IPS DF 19.7 (cell line): ENCODE data around the gene MSANTD3.
"Not testable (repeated sequence)": the region's sequence is repeated elsewhere in the genome, so short reads cannot be mapped to it uniquely, and the experiment has no call there.

ENCODE experiments used
- DNase-seq: peaks from one replicate; pipeline ENCODE4 v3.0.0-alpha.2; 2013; ENCODE audit warnings: low read depth, low spot score

The MSANTD3 gene, protein sequence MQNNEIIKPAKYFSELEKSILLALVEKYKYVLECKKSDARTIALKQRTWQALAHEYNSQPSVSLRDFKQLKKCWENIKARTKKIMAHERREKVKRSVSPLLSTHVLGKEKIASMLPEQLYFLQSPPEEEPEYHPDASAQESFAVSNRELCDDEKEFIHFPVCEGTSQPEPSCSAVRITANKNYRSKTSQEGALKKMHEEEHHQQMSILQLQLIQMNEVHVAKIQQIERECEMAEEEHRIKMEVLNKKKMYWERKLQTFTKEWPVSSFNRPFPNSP

GRCh38 chr9:100426530-100427365 is at the start of gene MSANTD3:
MSANTD3 (plus strand) TSS chr9:100427143; CDS start chr9:100441939, 14,796 bp downstream.
- DNase-seq = no peak

- no peak for DNase-seq
Measured at GRCh38 chr9:100379862-100380261, 47.1 kb upstream of the MSANTD3 start.

DNA sequence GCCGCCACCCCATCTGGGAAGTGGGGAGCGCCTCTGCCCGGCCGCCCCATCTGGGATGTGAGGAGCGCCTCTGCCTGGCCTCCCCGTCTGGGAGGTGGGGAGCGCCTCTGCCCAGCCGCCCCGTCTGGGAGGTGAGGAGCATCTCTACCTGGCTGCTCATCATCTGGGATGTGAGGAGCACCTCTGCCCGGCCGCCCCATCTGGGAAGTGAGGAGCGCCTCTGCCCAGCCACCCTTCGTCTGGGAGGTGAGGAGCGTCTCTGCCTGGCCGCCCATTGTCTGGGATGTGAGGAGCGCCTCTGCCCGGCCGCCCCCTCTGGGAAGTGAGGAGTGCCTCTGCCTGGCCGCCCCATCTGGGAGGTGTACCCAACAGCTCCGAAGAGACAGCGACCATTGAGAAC is 34.0 kb upstream of the MSANTD3 start:
- not testable (repeated sequence) for DNase-seq

DNA sequence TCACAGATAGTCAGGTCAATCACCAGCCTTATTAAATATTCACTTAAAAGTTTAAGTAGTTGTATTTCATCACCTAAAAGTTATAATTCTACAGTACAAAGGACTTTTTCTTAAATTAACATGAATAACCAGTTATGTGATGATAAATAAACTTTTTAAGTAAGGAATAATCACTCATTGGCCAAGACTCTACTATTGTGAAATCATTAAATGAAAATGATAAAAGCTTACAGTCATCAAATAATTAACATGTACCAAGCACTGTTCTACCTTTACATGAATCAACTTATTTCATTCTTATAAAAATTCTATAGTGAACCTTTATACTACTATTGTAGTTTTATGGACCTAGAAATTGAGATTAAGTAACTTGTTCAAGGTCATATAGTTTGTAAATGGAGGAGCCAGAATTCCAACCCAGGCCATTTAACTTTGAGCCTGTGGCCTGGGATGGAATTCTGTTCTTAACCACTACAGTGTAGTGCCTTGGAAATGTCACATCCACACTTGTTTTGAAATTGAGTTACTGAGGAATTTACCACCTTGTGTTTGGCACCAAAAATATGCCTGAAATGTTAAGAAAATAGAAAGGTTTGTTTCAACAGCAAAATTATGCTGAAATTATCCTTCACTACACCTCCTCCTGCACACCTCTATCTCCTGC is 32.8 kb upstream of the MSANTD3 start:
- DNase-seq = no peak

- no peak for DNase-seq
Measured at GRCh38 chr9:100394816-100395215, 32.1 kb upstream of the MSANTD3 start.

DNA sequence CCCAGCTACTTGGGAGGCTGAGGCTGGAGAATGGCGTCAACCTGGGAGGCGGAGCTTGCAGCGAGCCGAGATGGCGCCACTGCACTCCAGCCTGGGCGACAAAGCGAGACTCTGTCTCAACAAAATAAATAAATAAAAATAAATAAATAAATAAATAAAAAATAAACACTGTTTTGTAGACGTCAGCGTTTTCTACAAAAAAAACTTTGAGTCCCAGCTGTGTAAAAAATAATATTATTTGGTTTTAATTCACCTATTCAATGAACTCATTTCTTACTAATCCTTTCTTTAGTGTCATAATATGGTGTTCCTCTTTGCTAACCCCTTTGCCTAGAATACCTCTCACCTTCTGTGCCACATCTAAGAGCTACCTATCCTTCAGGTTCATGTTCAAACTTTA is 30.2 kb upstream of the MSANTD3 start:
- DNase-seq = no peak

DNA sequence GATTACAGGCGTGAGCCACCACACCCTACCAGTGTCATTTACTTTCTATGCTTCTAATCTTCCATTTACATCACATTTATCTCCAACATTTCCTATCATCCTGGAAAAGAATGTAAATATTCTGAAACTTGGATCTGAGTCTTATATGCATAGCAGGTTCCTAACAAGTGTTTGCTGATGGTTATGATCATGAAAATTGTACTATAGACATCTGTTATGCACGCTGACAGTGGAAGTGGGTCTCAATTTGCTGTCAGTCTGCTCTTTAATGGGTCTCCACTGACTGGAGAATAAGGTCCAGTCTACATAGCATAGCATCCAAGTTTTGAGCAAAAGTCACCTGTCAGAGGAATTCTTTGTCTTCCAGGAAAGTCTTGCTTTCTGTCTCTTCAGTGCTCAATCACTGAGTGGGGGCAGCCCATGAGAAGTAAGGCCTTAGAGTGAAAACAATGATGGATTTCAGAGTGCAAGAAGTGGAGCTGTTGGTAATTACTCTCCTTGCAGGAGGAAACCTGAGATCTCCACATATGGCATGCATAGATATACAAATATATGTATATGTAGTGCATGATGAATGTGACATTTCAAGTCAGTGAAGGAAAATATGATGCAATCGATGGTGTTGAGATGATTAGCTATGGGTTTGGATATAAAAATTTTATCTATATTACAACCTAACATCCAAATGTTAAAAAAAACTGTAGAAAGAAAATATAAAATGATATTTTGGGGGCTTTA is 29.2 kb upstream of the MSANTD3 start:
- DNase-seq = no peak

DNA sequence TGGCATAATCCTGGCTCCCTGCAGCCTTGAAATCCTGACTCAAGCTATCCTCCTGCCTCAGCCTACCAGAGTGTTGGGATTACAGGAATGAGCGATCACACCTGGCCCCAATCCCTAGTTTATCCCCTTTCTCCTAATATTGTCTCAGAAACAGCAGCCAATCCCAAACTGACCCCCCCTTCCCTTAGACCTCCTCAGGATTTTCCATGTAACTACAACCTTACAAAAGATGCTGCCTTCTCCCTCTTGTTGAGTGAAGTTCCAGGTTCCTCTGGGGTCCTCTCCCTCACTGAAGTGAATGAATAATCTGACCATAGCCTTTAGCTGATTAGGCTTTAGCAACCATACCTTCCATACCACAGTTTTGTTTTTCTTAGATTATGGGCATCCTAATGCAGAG is 25.9 kb upstream of the MSANTD3 start:
- DNase-seq = no peak

- no peak for DNase-seq
Measured at GRCh38 chr9:100406962-100407361, 20.0 kb upstream of the MSANTD3 start.

- DNase-seq = no peak
Measured at GRCh38 chr9:100408546-100409175, 18.3 kb upstream of the MSANTD3 start.

GRCh38 chr9:100409176-100409556 is 17.8 kb upstream of the MSANTD3 start:
- no peak for DNase-seq

- DNase-seq = peak; percentile 92
Measured at GRCh38 chr9:100411472-100412283, 15.3 kb upstream of the MSANTD3 start.

DNA sequence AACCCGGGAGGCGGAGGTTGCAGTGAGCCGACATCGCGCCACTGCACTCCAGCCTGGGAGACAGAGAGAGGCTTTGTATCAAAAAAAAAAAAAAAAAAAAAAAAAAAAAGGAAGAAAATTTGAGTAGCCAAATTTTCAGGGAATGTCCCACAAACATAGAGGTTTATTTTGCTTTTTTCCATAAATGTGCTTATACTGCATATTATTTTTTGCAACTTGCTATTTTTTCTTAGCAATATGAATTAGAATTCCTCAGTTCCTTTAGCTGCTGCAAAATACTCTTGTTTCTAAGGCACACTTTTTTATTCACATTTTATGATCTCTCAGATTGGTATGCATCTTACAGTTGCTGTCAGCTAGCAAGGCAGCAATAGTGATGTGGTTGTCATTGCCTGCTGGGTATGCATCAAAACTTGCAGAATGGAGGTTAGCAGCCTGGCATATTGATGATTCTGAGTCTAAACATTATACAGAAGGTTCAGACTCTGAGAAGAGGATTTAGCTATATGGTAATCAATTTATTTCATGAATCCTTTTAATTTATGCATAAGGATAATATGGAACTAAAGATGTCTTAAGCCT is 13.0 kb upstream of the MSANTD3 start:
- no peak for DNase-seq

- no peak for DNase-seq
Measured at GRCh38 chr9:100417815-100418214, 9.1 kb upstream of the MSANTD3 start.

DNA sequence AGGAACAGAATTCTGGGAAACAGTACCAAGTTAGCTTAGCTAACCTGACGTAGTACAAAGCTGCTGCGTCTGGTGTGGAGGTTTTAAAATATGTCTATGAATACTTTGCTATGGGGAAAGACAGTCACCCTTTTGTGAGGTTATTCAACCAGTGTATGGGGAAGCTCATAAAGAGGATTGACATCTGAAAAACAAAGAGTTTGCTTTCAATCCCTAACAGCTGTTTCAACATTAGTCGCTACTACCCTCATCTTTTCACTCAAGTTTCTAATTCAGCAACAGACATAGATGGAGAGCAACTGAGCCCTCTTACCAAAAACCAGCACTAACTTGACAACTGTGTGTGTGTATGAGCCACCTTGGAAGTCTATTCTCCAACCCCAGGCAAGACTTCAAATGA is 7.8 kb upstream of the MSANTD3 start:
- no peak for DNase-seq

DNA sequence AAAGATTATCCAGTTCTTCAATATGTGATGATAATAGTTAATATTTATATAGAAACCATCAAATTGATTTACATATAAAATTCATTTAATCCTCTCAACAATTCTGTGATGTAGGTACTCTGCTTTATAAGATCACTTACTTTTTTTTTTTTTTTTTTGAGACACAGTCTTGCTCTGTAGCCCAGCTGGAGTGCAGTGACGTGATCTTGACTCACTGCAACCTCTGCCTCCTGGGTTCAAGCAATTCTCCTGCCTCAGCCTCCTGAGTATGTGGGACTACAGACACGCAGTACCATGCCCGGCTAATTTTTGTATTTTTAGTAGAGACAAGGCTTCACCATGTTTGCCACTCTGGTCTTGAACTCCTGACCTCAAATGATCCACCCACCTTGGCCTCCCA is 5.8 kb upstream of the MSANTD3 start:
- not testable (repeated sequence) for DNase-seq

GRCh38 chr9:100425758-100426157 is 1.2 kb upstream of the MSANTD3 start:
- no peak for DNase-seq

GRCh38 chr9:100426189-100426529 is 784 bp upstream of the MSANTD3 start:
- no peak for DNase-seq

GRCh38 chr9:100427366-100428263 is 672 bp downstream of the MSANTD3 start:
- no peak for DNase-seq
